HCT116 (cell line): ENCODE measurements around the gene ICAM2. TPM values are rescaled to one million over a fixed set of nuclear protein-coding genes. Genes with fewer than 3 reads are reported as not detected.

Experiments
- ATAC-seq: fragments of 200-7000 bp; cut with Tn5 transposase; 2 replicates; pipeline ENCODE4 v1.9.1; 2020; ENCODE audit warnings: mild to moderate bottlenecking, moderate library complexity
- BruUV-seq: library from RNA; stranded (reverse); fragments of 400-500 nt; replicated peaks from 2 replicates; lab custom pipeline; 2021; lab: Mats Ljungman, UMichigan
- CTCF ChIA-PET: fragments of 300-600 bp; sonication (Branson Sonifier 250); formaldehyde crosslinking; loops from one replicate; lab custom pipeline; 2021; ENCODE audit warnings: antibody characterized with exemption; lab: Charles Lee
- POLR2A ChIA-PET: fragments of 300-600, 350-600 bp; sonication (Branson Sonifier 250); formaldehyde crosslinking; loops from one replicate; lab custom pipeline; 2021; ENCODE audit warnings: antibody characterized with exemption; lab: Charles Lee
- RAD21 ChIA-PET, 2 experiments: fragments of 300-600 bp; sonication (Branson Sonifier 250); formaldehyde crosslinking; loops; one replicate each; lab custom pipeline; 2023; ENCODE audit warnings: low total read pairs in 2 of 2; ENCODE audit not compliant: uncharacterized antibody in 2 of 2, unreplicated experiment in 2 of 2, low non-redundant PET in 1 of 2; lab: Charles Lee
- DNase-seq: peaks from one replicate; pipeline ENCODE4 v3.0.0-alpha.2; 2010; ENCODE audit warnings: low read depth, low spot score
- H2AFZ ChIP-seq: fragments of 200-600 bp; shearing (Covaris generic), sonication (generic); 2 replicates; pipeline ENCODE4 v1.6.1; 2017; ENCODE audit warnings: low read depth, mixed run types, mixed read lengths, antibody characterized with exemption, low read length; ENCODE audit not compliant: poor library complexity, severe bottlenecking
- H3K27ac ChIP-seq: 2 replicates; pipeline ENCODE4 v1.5.1; 2012; ENCODE audit warnings: low read depth, low read length
- H3K27me3 ChIP-seq: fragments of 200-600 bp; sonication (generic); 2 replicates; pipeline ENCODE4 v1.6.1; 2016; ENCODE audit warnings: mixed run types, low read length, mixed read lengths; ENCODE audit not compliant: insufficient read depth
- H3K36me3 ChIP-seq, 2 experiments: fragments of 200-500 bp in 1 of 2; fragments of 200-600 bp in 1 of 2; sonication (Bioruptor generic) in 1 of 2; sonication (generic) in 1 of 2; 2 replicates each; pipeline versions ENCODE4 v1.5.1 to v1.6.1; 2014 to 2016; ENCODE audit warnings: low read length in 2 of 2, inconsistent platforms in 1 of 2, mixed read lengths in 1 of 2, mixed run types in 1 of 2; ENCODE audit not compliant: insufficient read depth in 2 of 2, control insufficient read depth in 1 of 2
- H3K4me1 ChIP-seq, 2 experiments: fragments of 200-600 bp in 1 of 2; sonication (generic) in 1 of 2; 2 replicates each; pipeline versions ENCODE4 v1.5.1 to v1.6.1; 2012 to 2017; ENCODE audit warnings: low read length in 2 of 2, inconsistent platforms in 1 of 2, mild to moderate bottlenecking in 1 of 2, mixed read lengths in 1 of 2, mixed run types in 1 of 2, moderate library complexity in 1 of 2; ENCODE audit not compliant: insufficient read depth in 2 of 2, control insufficient read depth in 1 of 2
- H3K4me2 ChIP-seq: fragments of 200-600 bp; sonication (generic); 2 replicates; pipeline ENCODE4 v1.6.1; 2017; ENCODE audit warnings: mixed run types, low read length, mixed read lengths
- H3K4me3 ChIP-seq, 2 experiments: fragments of 200-600 bp in 1 of 2; sonication (generic) in 1 of 2; replicated peaks in 1 of 2; 2 replicates each; pipeline ENCODE4 v1.5.1; 2011 to 2016; ENCODE audit warnings: low read length in 2 of 2, control low read depth in 1 of 2, low read depth in 1 of 2, mild to moderate bottlenecking in 1 of 2, mixed read lengths in 1 of 2, mixed run types in 1 of 2
- H3K79me2 ChIP-seq: fragments of 200-600 bp; sonication (generic); 2 replicates; pipeline ENCODE4 v1.6.1; 2017; ENCODE audit warnings: mild to moderate bottlenecking, mixed run types, low read length, moderate library complexity, mixed read lengths; ENCODE audit not compliant: insufficient read depth
- H3K9ac ChIP-seq: fragments of 200-600 bp; sonication (generic); 2 replicates; pipeline ENCODE4 v1.6.1; 2016; ENCODE audit warnings: low read length, mixed read lengths
- H3K9me2 ChIP-seq: fragments of 200-600 bp; sonication (generic), shearing (Covaris generic); 2 replicates; pipeline ENCODE4 v1.6.1; 2017; ENCODE audit warnings: mixed run types, mild to moderate bottlenecking, moderate library complexity; ENCODE audit not compliant: insufficient read depth
- H3K9me3 ChIP-seq, 2 experiments: fragments of 200-500 bp in 1 of 2; fragments of 200-600 bp in 1 of 2; sonication (Bioruptor generic) in 1 of 2; sonication (generic) in 1 of 2; 2 replicates each; pipeline ENCODE4 v1.6.1; 2014 to 2017; ENCODE audit warnings: low read length in 2 of 2, mixed read lengths in 2 of 2, inconsistent platforms in 1 of 2, low read depth in 1 of 2, mild to moderate bottlenecking in 1 of 2, mixed run types in 1 of 2, moderate library complexity in 1 of 2; ENCODE audit not compliant: control insufficient read depth in 1 of 2, insufficient read depth in 1 of 2
- H4K20me1 ChIP-seq: fragments of 200-600 bp; sonication (generic), shearing (Covaris generic); 2 replicates; pipeline ENCODE4 v1.6.1; 2017; ENCODE audit warnings: mixed run types, mild to moderate bottlenecking, moderate library complexity; ENCODE audit not compliant: insufficient read depth
- ATF3 ChIP-seq: IDR thresholded peaks from 2 replicates; pipeline ENCODE4 v1.6.1; 2012
- CBX3 ChIP-seq: IDR thresholded peaks from 2 replicates; pipeline ENCODE4 v1.6.1; 2012; ENCODE audit warnings: low read depth
- CTCF ChIP-seq, 3 experiments: fragments of 200-600 bp in 1 of 3; sonication (generic) in 1 of 3; IDR thresholded peaks in 2 of 3; conservative IDR thresholded peaks in 1 of 3; 2 replicates each; pipeline ENCODE4 v1.5.1; 2012 to 2017; ENCODE audit warnings: low read depth in 2 of 3, low read length in 2 of 3, antibody characterized with exemption in 1 of 3, borderline replicate concordance in 1 of 3, control low read depth in 1 of 3, mild to moderate bottlenecking in 1 of 3, mixed read lengths in 1 of 3, mixed run types in 1 of 3, moderate library complexity in 1 of 3; ENCODE audit not compliant: insufficient read depth in 1 of 3
- ELF1 ChIP-seq: IDR thresholded peaks from 2 replicates; pipeline ENCODE4 v1.6.1; 2012; ENCODE audit warnings: low read depth, borderline replicate concordance
- EZH2 ChIP-seq: fragments of 200-600 bp; sonication (generic); IDR thresholded peaks from 2 replicates; pipeline ENCODE4 v1.6.1; 2017; ENCODE audit warnings: antibody characterized with exemption, mixed run types
- EZH2phosphoT487 ChIP-seq: fragments of 200-600 bp; IDR thresholded peaks from 2 replicates; pipeline ENCODE4 v1.6.1; 2018; ENCODE audit warnings: antibody characterized with exemption, borderline replicate concordance
- FOSL1 ChIP-seq: IDR thresholded peaks from 2 replicates; pipeline ENCODE4 v1.6.1; 2012; ENCODE audit warnings: low read depth
- MAX ChIP-seq: IDR thresholded peaks from 2 replicates; pipeline ENCODE4 v1.6.1; 2012
- POLR2A ChIP-seq: IDR thresholded peaks from 2 replicates; pipeline ENCODE4 v1.7.0; 2011; ENCODE audit warnings: borderline replicate concordance; ENCODE audit not compliant: insufficient read depth, insufficient read length; ENCODE audit errors: extremely low read depth
- POLR2AphosphoS5 ChIP-seq: IDR thresholded peaks from 2 replicates; pipeline ENCODE4 v1.6.1; 2011; ENCODE audit warnings: mild to moderate bottlenecking, low read depth, low read length, moderate library complexity
- RAD21 ChIP-seq: IDR thresholded peaks from 2 replicates; pipeline ENCODE4 v1.6.1; 2012; ENCODE audit warnings: low read depth, mild to moderate bottlenecking
- REST ChIP-seq: IDR thresholded peaks from 2 replicates; pipeline ENCODE4 v1.6.1; 2012; ENCODE audit warnings: low read depth
- SIN3A ChIP-seq: IDR thresholded peaks from 2 replicates; pipeline ENCODE4 v1.6.1; 2012; ENCODE audit warnings: low read depth
- SP1 ChIP-seq: IDR thresholded peaks from 2 replicates; pipeline ENCODE4 v1.6.1; 2012; ENCODE audit warnings: low read depth
- SRF ChIP-seq: IDR thresholded peaks from 2 replicates; pipeline ENCODE4 v1.6.1; 2012; ENCODE audit warnings: low read depth
- YY1 ChIP-seq: IDR thresholded peaks from 2 replicates; pipeline ENCODE4 v1.6.1; 2011; ENCODE audit warnings: low read length, low read depth, moderate library complexity, mild to moderate bottlenecking; ENCODE audit not compliant: insufficient replicate concordance; ENCODE audit errors: extremely low read depth
- ZBTB33 ChIP-seq: IDR thresholded peaks from 2 replicates; pipeline ENCODE4 v1.6.1; 2011; ENCODE audit warnings: mild to moderate bottlenecking, low read length, moderate library complexity; ENCODE audit not compliant: insufficient replicate concordance; ENCODE audit errors: extremely low read depth
- ZFX ChIP-seq: fragments of 450-650 bp; IDR thresholded peaks from 2 replicates; pipeline ENCODE4 v1.6.1; 2017
- ZNF274 ChIP-seq: fragments of 200-500 bp; sonication (Bioruptor generic); IDR thresholded peaks from 2 replicates; pipeline ENCODE4 v1.6.1; 2014; ENCODE audit warnings: mild to moderate bottlenecking, low read depth, low read length, inconsistent platforms
- intact Hi-C: fragments of 100-400 bp; cut with micrococcal nuclease; formaldehyde crosslinking; loops from 2 replicates; pipeline ENCODE4 v1.10.0; 2022
- total RNA-seq: library from RNA; stranded (reverse); gene quantifications from one replicate; pipeline ENCODE4 v1.2.1, GENCODE V29; 2021; ENCODE audit not compliant: unreplicated experiment

Gene ICAM2
- total RNA-seq, 1 experiment from 2014 or later: 0.61 TPM

GRCh38 chr17:63978272-63979200, 41.9 kb downstream of the ICAM2 start:
- POLR2A ChIA-PET: no interaction called here

More at GRCh38 chr17:63978272-63979200, 41.9 kb downstream of the ICAM2 start:
- Histone ChIP-seq H3K27ac (no peak overlapping the region), H3K27me3 (no peaks in the 10 kb centered on the region), H3K36me3 (no peaks in the 10 kb centered on the region), H4K20me1 (no peaks in the 10 kb centered on the region), H3K4me3 (no peak overlapping the region), H3K9me2 (no peaks in the 10 kb centered on the region), H3K79me2 (no peaks in the 10 kb centered on the region), H3K9ac (no peak overlapping the region), H3K9me3 (0 out of 4 replicates have a peak, but pooled peaks cover 0 to 4% of the 10 kb centered on the region in 2 experiments), H2AFZ (no peak overlapping the region), H3K4me2 (no peak overlapping the region), H3K4me1 (peaks cover 19 to 30% of the 10 kb centered on the region in 2 experiments)
- no TSS peak for BruUV-seq
- ChIA-PET RAD21 (no interaction called here), CTCF (interaction anchor here (1.2 to 1.7 kb wide), 2 partner anchors 12 to 28 kb away, joined by 3 to 4 read pairs; no protein-coding TSS in a partner anchor)
- ATAC-seq (no peak), DNase-seq (no peak)
- intact Hi-C loops: no loop called here
- no peak for TF ChIP-seq ATF3
- no peak for TF ChIP-seq REST
- no peak for TF ChIP-seq SRF
- TF ChIP-seq FOSL1: no peak
- TF ChIP-seq CTCF (IDR thresholded peaks at IDR 0.05 in 2 of 3, conservative IDR thresholded peaks at IDR 0.05 in 1 of 3; ENCODE audit: borderline replicate concordance in 1 of 3, insufficient read depth in 1 of 3, low read depth in 2 of 3, low read length in 2 of 3): no peak
- no peak for TF ChIP-seq POLR2A
- TF ChIP-seq MAX: no peak
- TF ChIP-seq ZFX: no peak
- TF ChIP-seq ZBTB33: no peak
- TF ChIP-seq CBX3: no peak
- TF ChIP-seq EZH2: no peak
- no peak for TF ChIP-seq ZNF274
- no peak for TF ChIP-seq POLR2AphosphoS5
- no peak for TF ChIP-seq RAD21
- TF ChIP-seq EZH2phosphoT487: no peak
- TF ChIP-seq ELF1: no peak
- no peak for TF ChIP-seq SIN3A
- no peak for TF ChIP-seq SP1
- no peak for TF ChIP-seq YY1
